Peyer's patch (tissue), 4 donors: Measurements from ENCODE around the gene GNAQ. TPM values are rescaled to one million over a fixed set of nuclear protein-coding genes. Genes with fewer than 3 reads are reported as not detected.

Experiments
- DNase-seq, 3 donors: peaks; one replicate each; pipeline ENCODE4 v3.0.0-alpha.2; 2017 to 2019
- H3K27ac ChIP-seq, 4 donors: fragments of 200-600 bp; sonication (generic); one replicate each; pipeline ENCODE4 v1.5.1; 2016 to 2019
- H3K27me3 ChIP-seq, 2 donors: fragments of 200-600 bp; sonication (generic); one replicate each; pipeline ENCODE4 v1.5.1; 2019
- H3K36me3 ChIP-seq, 3 donors: fragments of 200-600 bp; sonication (generic); one replicate each; pipeline ENCODE4 v1.5.1; 2016 to 2019
- H3K4me1 ChIP-seq, 4 donors: fragments of 200-600 bp; sonication (generic); one replicate each; pipeline ENCODE4 v1.5.1; 2016 to 2019
- H3K4me3 ChIP-seq, 4 donors: fragments of 200-600 bp; sonication (generic); 1 replicate in 3 of 4; 2 replicates in 1 of 4; pipeline ENCODE4 v1.5.1; 2016 to 2019; ENCODE audit warnings: mild to moderate bottlenecking in 1 of 4
- H3K9me3 ChIP-seq, 4 donors: fragments of 200-600 bp; sonication (generic); one replicate each; pipeline ENCODE4 v1.5.1; 2016 to 2019; ENCODE audit warnings: mild to moderate bottlenecking in 1 of 4
- POLR2A ChIP-seq, 2 donors: fragments of 450-650 bp; IDR thresholded peaks; one replicate each; pipeline ENCODE4 v1.5.1; 2017; ENCODE audit warnings: antibody characterized with exemption in 2 of 2, mild to moderate bottlenecking in 2 of 2, moderate library complexity in 2 of 2
- total RNA-seq, 4 donors: library from RNA; depleted of rRNA; stranded (reverse); fragments of >200 nt; gene quantifications; one replicate each; pipeline ENCODE4 v1.1.0, GENCODE V29; 2016
- TF ChIP-seq, protein P1 (sequence below), 6 experiments: fragments of 450-650 bp in 4 of 6; fragments of 200-600 bp in 2 of 6; sonication (generic) in 1 of 6; IDR thresholded peaks; one replicate each; pipeline ENCODE4 v1.5.1; 2017 to 2019; ENCODE audit warnings: antibody characterized with exemption in 6 of 6, mild to moderate bottlenecking in 3 of 6, moderate library complexity in 1 of 6

The GNAQ gene
- total RNA-seq, 4 donors from 2014 or later = 28.7 to 45.4 (median 33.5) TPM

DNA sequence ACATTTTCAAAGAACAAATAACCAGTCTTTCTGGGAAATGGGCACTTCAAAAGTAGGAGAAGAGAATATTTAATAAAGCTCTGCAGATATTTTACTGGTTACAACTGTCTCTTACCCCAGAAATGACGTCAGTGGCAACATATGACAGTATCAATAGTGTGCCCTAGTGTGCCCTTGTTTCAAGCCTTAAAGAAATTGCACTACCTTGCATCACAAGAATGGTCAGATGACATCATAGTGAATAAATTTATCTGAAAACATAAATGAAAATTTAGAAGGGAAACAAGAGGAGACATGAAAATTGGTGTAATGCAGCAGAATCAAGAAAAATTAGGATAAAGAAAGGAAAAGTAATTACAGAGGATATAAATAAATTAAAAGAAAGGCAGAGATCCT is 176.7 kb downstream of the GNAQ start:
- TF ChIP-seq, protein P1, sequence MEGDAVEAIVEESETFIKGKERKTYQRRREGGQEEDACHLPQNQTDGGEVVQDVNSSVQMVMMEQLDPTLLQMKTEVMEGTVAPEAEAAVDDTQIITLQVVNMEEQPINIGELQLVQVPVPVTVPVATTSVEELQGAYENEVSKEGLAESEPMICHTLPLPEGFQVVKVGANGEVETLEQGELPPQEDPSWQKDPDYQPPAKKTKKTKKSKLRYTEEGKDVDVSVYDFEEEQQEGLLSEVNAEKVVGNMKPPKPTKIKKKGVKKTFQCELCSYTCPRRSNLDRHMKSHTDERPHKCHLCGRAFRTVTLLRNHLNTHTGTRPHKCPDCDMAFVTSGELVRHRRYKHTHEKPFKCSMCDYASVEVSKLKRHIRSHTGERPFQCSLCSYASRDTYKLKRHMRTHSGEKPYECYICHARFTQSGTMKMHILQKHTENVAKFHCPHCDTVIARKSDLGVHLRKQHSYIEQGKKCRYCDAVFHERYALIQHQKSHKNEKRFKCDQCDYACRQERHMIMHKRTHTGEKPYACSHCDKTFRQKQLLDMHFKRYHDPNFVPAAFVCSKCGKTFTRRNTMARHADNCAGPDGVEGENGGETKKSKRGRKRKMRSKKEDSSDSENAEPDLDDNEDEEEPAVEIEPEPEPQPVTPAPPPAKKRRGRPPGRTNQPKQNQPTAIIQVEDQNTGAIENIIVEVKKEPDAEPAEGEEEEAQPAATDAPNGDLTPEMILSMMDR (IDR thresholded peaks at IDR 0.05) = no peak
- TF ChIP-seq POLR2A (IDR thresholded peaks at IDR 0.05) = no peak
- H3K27me3 ChIP-seq = no peaks in the 10 kb centered on the region
- H3K9me3 ChIP-seq = no peaks in the 10 kb centered on the region
- no peaks in the 10 kb centered on the region for H3K36me3 ChIP-seq
- no peak for DNase-seq
- H3K4me3 ChIP-seq = no peak overlapping the region
- H3K27ac ChIP-seq = no peak overlapping the region
- peaks cover 0 to 7% (median 0%) of the 10 kb centered on the region in 4 donors for H3K4me1 ChIP-seq

DNA sequence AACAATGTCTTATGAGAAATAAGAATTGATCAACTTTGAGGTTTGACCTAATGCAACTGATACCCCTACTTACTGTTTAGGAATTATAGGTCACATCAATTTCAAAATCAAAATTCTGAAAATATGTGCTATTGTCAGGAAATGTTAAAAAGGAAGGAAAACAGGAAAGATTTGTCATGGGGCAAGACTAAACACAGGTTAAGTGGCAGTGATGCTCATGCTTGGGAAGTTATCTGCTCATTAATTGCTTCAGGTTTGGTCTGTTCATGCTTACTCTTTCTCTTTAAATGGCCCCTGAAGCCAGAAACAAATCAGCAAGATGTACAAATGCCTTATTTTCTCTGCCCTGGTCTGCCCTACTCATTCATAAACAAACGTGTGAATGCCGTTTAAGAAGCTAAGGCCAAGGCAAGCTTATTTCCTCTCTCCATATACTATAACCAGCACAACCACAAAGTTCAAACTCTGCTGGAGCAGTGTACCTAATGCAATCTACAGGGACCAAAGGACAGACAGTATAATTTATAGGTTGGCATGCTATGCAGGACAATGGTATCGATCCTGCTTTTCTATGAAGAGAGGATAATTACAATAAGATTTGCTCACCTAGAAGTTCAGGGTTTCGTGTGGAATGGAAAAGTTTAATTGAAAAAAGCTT is 177.2 kb downstream of the GNAQ start:
- Histone ChIP-seq H3K27ac (peak overlapping the region in 1 of 4 donors; percentile 22), H3K9me3 (no peaks in the 10 kb centered on the region), H3K4me3 (no peak overlapping the region), H3K27me3 (no peaks in the 10 kb centered on the region), H3K36me3 (no peaks in the 10 kb centered on the region), H3K4me1 (peaks cover 0 to 7% (median 0%) of the 10 kb centered on the region in 4 donors)
- TF ChIP-seq POLR2A (IDR thresholded peaks at IDR 0.05) = no peak
- TF ChIP-seq, protein P1 (IDR thresholded peaks at IDR 0.05) = no peak
- DNase-seq = no peak

DNA sequence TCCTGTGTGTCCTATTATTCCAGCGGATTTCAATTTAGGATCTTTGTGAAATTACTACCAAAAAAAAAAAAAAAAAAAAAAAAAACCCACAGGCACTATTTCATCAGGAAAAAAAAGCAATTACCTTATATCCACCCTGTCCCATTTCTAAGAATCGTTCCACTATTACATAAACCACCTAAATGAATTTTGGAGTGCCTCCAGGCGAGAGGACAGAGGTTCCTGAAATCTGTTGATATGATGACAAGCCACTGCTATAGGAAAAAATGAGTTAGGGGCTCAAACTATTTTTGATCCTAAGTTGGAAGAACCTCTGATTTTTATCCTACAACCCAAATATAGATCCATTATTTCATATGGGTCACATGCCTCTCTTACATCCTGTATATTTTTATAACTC is 177.9 kb downstream of the GNAQ start:
- no peaks in the 10 kb centered on the region for H3K27me3 ChIP-seq
- no peak for TF ChIP-seq POLR2A (IDR thresholded peaks at IDR 0.05)
- TF ChIP-seq, protein P1 (IDR thresholded peaks at IDR 0.05) = no peak
- no peaks in the 10 kb centered on the region for H3K9me3 ChIP-seq
- H3K4me1 ChIP-seq = peaks cover 0 to 7% (median 0%) of the 10 kb centered on the region in 4 donors
- H3K4me3 ChIP-seq = no peak overlapping the region
- no peak overlapping the region for H3K27ac ChIP-seq
- no peaks in the 10 kb centered on the region for H3K36me3 ChIP-seq
- no peak for DNase-seq

DNA sequence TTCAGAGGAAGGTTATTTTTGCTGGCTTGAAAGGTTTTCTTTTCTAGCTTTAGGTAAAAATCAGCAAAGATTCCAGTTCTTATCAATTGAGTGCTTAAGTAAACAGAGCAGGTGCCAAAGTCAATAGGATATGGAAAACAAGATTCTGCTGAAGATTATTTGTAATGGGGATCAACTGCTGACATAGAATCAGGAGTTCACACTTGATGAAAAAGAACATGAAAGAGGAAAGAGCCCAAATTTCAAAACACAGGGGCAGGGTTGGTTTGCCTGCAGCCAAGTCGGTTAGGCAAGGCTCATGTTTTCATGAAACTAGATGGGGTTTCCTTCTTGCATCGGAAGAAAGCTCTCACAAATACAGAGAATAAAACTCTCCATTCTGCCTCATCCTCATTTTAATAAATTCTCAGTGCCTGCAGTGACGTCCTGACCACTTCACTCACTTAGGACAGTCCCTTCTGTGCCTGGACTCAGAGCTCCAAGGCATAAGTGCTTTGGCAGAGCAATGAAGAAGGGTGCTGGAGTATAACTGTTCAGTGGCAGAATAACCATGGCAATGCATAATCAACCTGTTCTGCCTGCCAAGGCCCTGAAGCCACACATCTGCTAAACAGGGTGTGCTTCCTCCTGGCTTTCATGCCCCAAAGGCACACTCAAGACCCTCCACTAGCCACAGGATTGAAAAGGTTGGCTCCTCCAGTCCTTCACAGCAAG is 179.6 kb downstream of the GNAQ start:
- Histone ChIP-seq H3K27ac (no peak overlapping the region), H3K27me3 (no peaks in the 10 kb centered on the region), H3K36me3 (no peaks in the 10 kb centered on the region), H3K4me3 (no peak overlapping the region), H3K9me3 (no peaks in the 10 kb centered on the region), H3K4me1 (peaks cover 0 to 16% (median 0%) of the 10 kb centered on the region in 4 donors)
- no peak for DNase-seq
- TF ChIP-seq, protein P1 (IDR thresholded peaks at IDR 0.05) = no peak

DNA sequence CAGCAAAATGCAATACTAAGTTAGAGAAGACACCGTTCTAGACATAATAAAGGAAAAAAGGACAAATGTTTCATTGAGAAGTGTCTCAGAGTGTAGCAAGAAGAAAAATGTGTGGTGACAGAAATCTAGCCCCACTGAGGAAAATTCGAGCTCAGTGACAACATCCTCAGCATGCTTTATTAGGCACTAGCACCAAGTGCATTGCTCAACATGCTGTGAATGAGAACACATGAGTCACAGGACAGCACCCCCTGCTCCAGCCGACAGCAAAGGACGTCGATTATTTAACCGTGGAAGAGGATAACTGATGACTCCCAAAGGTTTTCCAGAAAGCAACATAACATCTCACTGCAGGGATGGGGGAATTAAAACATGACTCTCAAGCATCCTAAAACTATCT is 182.7 kb downstream of the GNAQ start:
- H3K4me3 ChIP-seq = no peak overlapping the region
- peak overlapping the region in 3 of 4 donors; percentile 42 to 50 (median 44) for H3K27ac ChIP-seq
- DNase-seq = peak in 1 of 3 donors; percentile 62
- H3K4me1 ChIP-seq = peaks cover 0 to 24% (median 0%) of the 10 kb centered on the region in 4 donors
- H3K36me3 ChIP-seq = no peaks in the 10 kb centered on the region
- H3K27me3 ChIP-seq = no peaks in the 10 kb centered on the region
- H3K9me3 ChIP-seq = no peaks in the 10 kb centered on the region
- TF ChIP-seq, protein P1 (IDR thresholded peaks at IDR 0.05) = no peak
- no peak for TF ChIP-seq POLR2A (IDR thresholded peaks at IDR 0.05)
